SK-N-SH (cell line): ENCODE results near the gene PIGM. TPM values are rescaled to one million over a fixed set of nuclear protein-coding genes. Genes with fewer than 3 reads are reported as not detected.

Experiments
- CTCF ChIA-PET: fragments of 300-600, 350-600 bp; formaldehyde crosslinking; extraction: SDS; loops from one replicate; lab custom pipeline; 2021; lab: Yijun Ruan, JAX
- POLR2A ChIA-PET: fragments of 350-600 bp; sonication (Branson Sonifier 250); formaldehyde crosslinking; extraction: SDS; loops from one replicate; lab custom pipeline; 2020; ENCODE audit warnings: antibody characterized with exemption, inconsistent platforms; lab: Yijun Ruan, JAX
- DNase-seq: peaks from one replicate; pipeline ENCODE4 v3.0.0; 2012
- H2AFZ ChIP-seq: fragments of 200-600 bp; sonication (generic); 2 replicates; pipeline ENCODE4 v1.8.1; 2016; ENCODE audit warnings: antibody characterized with exemption, mild to moderate bottlenecking, low read depth
- H3F3A ChIP-seq: fragments of 200-600 bp; sonication (generic); replicated peaks from 2 replicates; pipeline ENCODE3; 2016; ENCODE audit warnings: antibody characterized with exemption, mild to moderate bottlenecking; ENCODE audit not compliant: insufficient read depth
- H3K27ac ChIP-seq, 2 experiments: fragments of 200-500 bp in 1 of 2; fragments of 200-600 bp in 1 of 2; sonication (Bioruptor generic) in 1 of 2; sonication (generic), shearing (Covaris generic) in 1 of 2; 2 replicates each; pipeline versions ENCODE4 v1.5.1 to v1.6.1; 2014 to 2016; ENCODE audit warnings: low read depth in 2 of 2, inconsistent platforms in 1 of 2, low read length in 1 of 2, mild to moderate bottlenecking in 1 of 2, mixed read lengths in 1 of 2
- H3K27me3 ChIP-seq: fragments of 200-600 bp; sonication (generic), shearing (Covaris generic); 2 replicates; pipeline ENCODE4 v1.6.1; 2016; ENCODE audit warnings: mixed run types; ENCODE audit not compliant: insufficient read depth
- H3K36me3 ChIP-seq, 2 experiments: fragments of 200-500 bp in 1 of 2; fragments of 200-600 bp in 1 of 2; sonication (Bioruptor generic) in 1 of 2; sonication (generic) in 1 of 2; replicated peaks in 1 of 2; 2 replicates each; pipeline versions ENCODE3 to v1.5.1; 2014 to 2016; ENCODE audit warnings: low read length in 1 of 2, mild to moderate bottlenecking in 1 of 2; ENCODE audit not compliant: insufficient read depth in 2 of 2, control insufficient read depth in 1 of 2
- H3K4me1 ChIP-seq, 2 experiments: fragments of 200-500 bp in 1 of 2; fragments of 200-600 bp in 1 of 2; sonication (Bioruptor generic) in 1 of 2; sonication (generic), shearing (Covaris generic) in 1 of 2; 2 replicates each; pipeline versions ENCODE4 v1.5.1 to v1.6.1; 2014 to 2016; ENCODE audit warnings: low read depth in 1 of 2, low read length in 1 of 2, mixed run types in 1 of 2; ENCODE audit not compliant: insufficient read depth in 2 of 2, control insufficient read depth in 1 of 2
- H3K4me2 ChIP-seq: fragments of 200-600 bp; sonication (generic), shearing (Covaris generic); 2 replicates; pipeline ENCODE4 v1.6.1; 2017; ENCODE audit warnings: mixed run types
- H3K4me3 ChIP-seq, 2 experiments: fragments of 200-500 bp in 1 of 2; fragments of 200-600 bp in 1 of 2; sonication (Bioruptor generic) in 1 of 2; sonication (generic), shearing (Covaris generic) in 1 of 2; 2 replicates each; pipeline versions ENCODE4 v1.5.1 to v1.8.1; 2014 to 2016; ENCODE audit warnings: low read depth in 2 of 2, inconsistent platforms in 1 of 2, low read length in 1 of 2, mild to moderate bottlenecking in 1 of 2, mixed read lengths in 1 of 2, moderate library complexity in 1 of 2
- H3K79me2 ChIP-seq: fragments of 200-600 bp; sonication (generic); 2 replicates; pipeline ENCODE4 v1.8.1; 2017; ENCODE audit warnings: mild to moderate bottlenecking; ENCODE audit not compliant: insufficient read depth
- H3K9ac ChIP-seq: fragments of 200-600 bp; sonication (generic); 2 replicates; pipeline ENCODE4 v1.6.1; 2017; ENCODE audit warnings: mixed run types
- H3K9me2 ChIP-seq: fragments of 200-600 bp; sonication (generic); 2 replicates; pipeline ENCODE4 v1.6.1; 2017; ENCODE audit warnings: mixed run types
- H3K9me3 ChIP-seq: fragments of 200-600 bp; sonication (generic); 2 replicates; pipeline ENCODE4 v1.6.1; 2017; ENCODE audit warnings: mixed run types, mild to moderate bottlenecking, moderate library complexity
- H4K20me1 ChIP-seq: fragments of 200-600 bp; sonication (generic); 2 replicates; pipeline ENCODE4 v1.6.1; 2017; ENCODE audit warnings: mild to moderate bottlenecking, mixed run types; ENCODE audit not compliant: insufficient read depth
- CHD2 ChIP-seq: fragments of 150-350 bp; IDR thresholded peaks from 2 replicates; pipeline ENCODE4 v1.6.1; 2018; ENCODE audit warnings: low read length; ENCODE audit not compliant: partially characterized antibody
- CTCF ChIP-seq: fragments of 200-600 bp; sonication (generic); IDR thresholded peaks from 2 replicates; pipeline ENCODE4 v1.6.1; 2017; ENCODE audit warnings: antibody characterized with exemption, mild to moderate bottlenecking, moderate library complexity
- FOSL2 ChIP-seq: IDR thresholded peaks from 2 replicates; pipeline ENCODE4 v1.4.0; 2012; ENCODE audit warnings: low read depth, mild to moderate bottlenecking, moderate library complexity, borderline replicate concordance
- FOXJ3 ChIP-seq: sonication (generic); formaldehyde crosslinking; IDR thresholded peaks from 2 replicates; pipeline ENCODE4 v1.5.1; 2020; ENCODE audit warnings: mild to moderate bottlenecking, missing genetic modification reagents
- FOXM1 ChIP-seq: IDR thresholded peaks from 2 replicates; pipeline ENCODE4 v1.4.0; 2012; ENCODE audit warnings: low read depth, mild to moderate bottlenecking
- GABPA ChIP-seq: IDR thresholded peaks from 2 replicates; pipeline ENCODE4 v1.4.0; 2012; ENCODE audit warnings: low read depth, mild to moderate bottlenecking
- MAX ChIP-seq: IDR thresholded peaks from 2 replicates; pipeline ENCODE4 v1.4.0; 2012; ENCODE audit warnings: low read depth
- MEF2A ChIP-seq: IDR thresholded peaks from 2 replicates; pipeline ENCODE4 v1.4.0; 2012; ENCODE audit warnings: low read depth, borderline replicate concordance
- RAD21 ChIP-seq: IDR thresholded peaks from 2 replicates; pipeline ENCODE4 v1.6.1; 2012; ENCODE audit warnings: mild to moderate bottlenecking, low read length
- RCOR1 ChIP-seq: fragments of 150-350 bp; IDR thresholded peaks from 2 replicates; pipeline ENCODE4 v1.6.1; 2017; ENCODE audit warnings: antibody characterized with exemption, low read length
- RFX5 ChIP-seq: IDR thresholded peaks from 2 replicates; pipeline ENCODE4 v1.6.1; 2012; ENCODE audit warnings: mild to moderate bottlenecking, improper control_type of control experiment, low read length
- RXRA ChIP-seq: IDR thresholded peaks from 2 replicates; pipeline ENCODE4 v1.4.0; 2012; ENCODE audit warnings: low read depth, mild to moderate bottlenecking, borderline replicate concordance
- SIN3A ChIP-seq: IDR thresholded peaks from 2 replicates; pipeline ENCODE4 v1.6.1; 2012; ENCODE audit warnings: low read depth, mild to moderate bottlenecking, low read length, moderate library complexity, borderline replicate concordance
- TCF12 ChIP-seq: IDR thresholded peaks from 2 replicates; pipeline ENCODE4 v1.4.0; 2012
- TEAD4 ChIP-seq: IDR thresholded peaks from 2 replicates; pipeline ENCODE4 v1.4.0; 2012; ENCODE audit warnings: mild to moderate bottlenecking, borderline replicate concordance; ENCODE audit not compliant: insufficient read depth
- USF1 ChIP-seq: IDR thresholded peaks from 2 replicates; pipeline ENCODE4 v1.4.0; 2012; ENCODE audit warnings: low read depth, borderline replicate concordance
- YY1 ChIP-seq: IDR thresholded peaks from 2 replicates; pipeline ENCODE4 v1.4.0; 2012; ENCODE audit warnings: low read depth, mild to moderate bottlenecking
- ZBTB33 ChIP-seq: IDR thresholded peaks from 2 replicates; pipeline ENCODE4 v1.4.0; 2012; ENCODE audit warnings: low read depth, borderline replicate concordance
- WGBS: methylation state at CpG from one replicate; pipeline ENCODE4 v1.1.6; 2017; ENCODE audit warnings: low lambda C conversion rate; 5-methylcytosine and 5-hydroxymethylcytosine counted together
- polyA plus RNA-seq, 3 experiments: library from polyadenylated mRNA; depleted of rRNA; stranded (reverse); fragments of >200 nt; gene quantifications; 2 replicates each; pipeline ENCODE4 v1.2.3, GENCODE V29; 2012

PIGM gene
- polyA plus RNA-seq, 1 of the 3 experiments (the other 2 are of a cell fraction), result 4.0 TPM

GRCh38 chr1:159988006-159988405 is 43.8 kb downstream of the PIGM start:
- no peak overlapping the region for H3K4me3 ChIP-seq
- H3K36me3 ChIP-seq, result no peaks in the 10 kb centered on the region
- no peaks in the 10 kb centered on the region for H4K20me1 ChIP-seq
- CTCF ChIA-PET, result interaction anchor here (1.6 kb wide), 1 partner anchor 18 kb away, joined by 8 read pairs; no protein-coding TSS in a partner anchor
- H3K4me1 ChIP-seq, result no peaks in the 10 kb centered on the region
- no peaks in the 10 kb centered on the region for H3K79me2 ChIP-seq
- no peaks in the 10 kb centered on the region for H3K9me2 ChIP-seq
- H3K9me3 ChIP-seq, result no peaks in the 10 kb centered on the region
- TF ChIP-seq RXRA, result no peak
- TF ChIP-seq RCOR1, result no peak
- TF ChIP-seq FOXJ3 (CRISPR knock-in tag), result no peak
- TF ChIP-seq YY1, result no peak
- TF ChIP-seq RFX5, result no peak
- TF ChIP-seq RAD21, result no peak
- no peak for TF ChIP-seq FOXM1
- no peak for TF ChIP-seq SIN3A
- TF ChIP-seq, all 33 proteins: peak for 0
- Histone ChIP-seq H3K4me2 (no peak overlapping the region), H3K9ac (no peak overlapping the region), H3F3A (peaks cover 7% of the 10 kb centered on the region), H2AFZ (no peak overlapping the region), H3K27ac (no peak overlapping the region), H3K27me3 (peaks cover 3% of the 10 kb centered on the region; the same call in 1 of the 2 replicates)
- WGBS, result 5% methylated on average over 1 of the region's 1 CpG
- DNase-seq, result no peak
- POLR2A ChIA-PET, result no interaction called here

- no peaks in the 10 kb centered on the region for H4K20me1 ChIP-seq
- ChIA-PET POLR2A (no interaction called here), CTCF (interaction anchor here (0.7 to 1.1 kb wide), 3 partner anchors 10 to 19 kb away, joined by 3 to 4 read pairs (median 3); no protein-coding TSS in a partner anchor)
- no peak overlapping the region for H3K27ac ChIP-seq
- TF ChIP-seq CTCF (no peak), FOSL2 (no peak), ZBTB33 (no peak), FOXM1 (no peak), CHD2 (no peak), TCF12 (no peak), MEF2A (no peak), GABPA (no peak), MAX (no peak), SIN3A (no peak), USF1 (no peak), TEAD4 (no peak)
- H2AFZ ChIP-seq, result no peak overlapping the region
- peaks cover 7% of the 10 kb centered on the region; the same call in 1 of the 2 replicates for H3K27me3 ChIP-seq
- no peak overlapping the region for H3K4me2 ChIP-seq
- H3F3A ChIP-seq, result peaks cover 7% of the 10 kb centered on the region
- H3K9me2 ChIP-seq, result no peaks in the 10 kb centered on the region
- H3K36me3 ChIP-seq, result no peaks in the 10 kb centered on the region
- no peak overlapping the region for H3K9ac ChIP-seq
- no peak for DNase-seq
- no peaks in the 10 kb centered on the region for H3K4me1 ChIP-seq
- H3K79me2 ChIP-seq, result no peaks in the 10 kb centered on the region
- 41% methylated on average over 3 of the region's 4 CpGs for WGBS
- no peak overlapping the region for H3K4me3 ChIP-seq
- no peaks in the 10 kb centered on the region for H3K9me3 ChIP-seq
These were observed 44.6 kb downstream of the PIGM start for GRCh38 chr1:159987186-159987585.
